WTC11 (cell line): ENCODE measurements around the gene GABARAPL2. TPM values are rescaled to one million over a fixed set of nuclear protein-coding genes. Genes with fewer than 3 reads are reported as not detected.
A peak's percentile ranks its signal among the peaks of the same experiment; 100 is the strongest.

Experiments
- ARID4B ChIP-seq: sonication (generic); formaldehyde crosslinking; IDR thresholded peaks from 2 replicates; pipeline ENCODE4 v1.8.0; 2023; ENCODE audit warnings: missing genetic modification reagents, mild to moderate bottlenecking, borderline replicate concordance
- CREM ChIP-seq: sonication (generic); formaldehyde crosslinking; IDR thresholded peaks from 2 replicates; pipeline ENCODE4 v1.8.1; 2022; ENCODE audit warnings: mild to moderate bottlenecking, missing genetic modification reagents, moderate library complexity
- ESRRA ChIP-seq: sonication (generic); formaldehyde crosslinking; IDR thresholded peaks from 2 replicates; pipeline ENCODE4 v1.8.1; 2022; ENCODE audit warnings: mild to moderate bottlenecking, missing genetic modification reagents, borderline replicate concordance
- HMGA2 ChIP-seq: fragments of 250-450 bp; sonication (Bioruptor Pico); IDR thresholded peaks from 2 replicates; pipeline ENCODE4 v1.4.0; 2021; ENCODE audit warnings: mild to moderate bottlenecking, moderate library complexity
- JAZF1 ChIP-seq: fragments of 250-450 bp; sonication (Bioruptor Pico); IDR thresholded peaks from 2 replicates; pipeline ENCODE4 v1.9.0; 2021; ENCODE audit warnings: moderate library complexity, mild to moderate bottlenecking, inconsistent platforms
- NFE2L1 ChIP-seq: sonication (generic); formaldehyde crosslinking; IDR thresholded peaks from 2 replicates; pipeline ENCODE4 v1.8.1; 2023; ENCODE audit warnings: missing genetic modification reagents
- NR2C2 ChIP-seq: sonication (generic); formaldehyde crosslinking; IDR thresholded peaks from 2 replicates; pipeline ENCODE4 v1.8.0; 2022; ENCODE audit warnings: mild to moderate bottlenecking, missing genetic modification reagents
- RELA ChIP-seq: sonication (generic); formaldehyde crosslinking; IDR thresholded peaks from 2 replicates; pipeline ENCODE4 v1.8.1; 2022; ENCODE audit warnings: missing genetic modification reagents, mild to moderate bottlenecking, borderline replicate concordance
- ZNF121 ChIP-seq: sonication (generic); formaldehyde crosslinking; IDR thresholded peaks from 2 replicates; pipeline ENCODE4 v1.8.0; 2023; ENCODE audit warnings: missing genetic modification reagents
- ZNF317 ChIP-seq: sonication (generic); formaldehyde crosslinking; IDR thresholded peaks from 2 replicates; pipeline ENCODE4 v1.8.1; 2023; ENCODE audit warnings: low read depth, mild to moderate bottlenecking, moderate library complexity, missing genetic modification reagents, borderline replicate concordance
- total RNA-seq: library from RNA; stranded (reverse); gene quantifications from 3 replicates; pipeline ENCODE4 v1.2.3, GENCODE V29; 2021
- TF ChIP-seq, protein P1 (sequence below): sonication (generic); formaldehyde crosslinking; IDR thresholded peaks from 2 replicates; pipeline ENCODE4 v1.8.1; 2023; ENCODE audit warnings: mild to moderate bottlenecking, moderate library complexity, missing genetic modification reagents
- TF ChIP-seq, protein P2 (sequence below): sonication (generic); formaldehyde crosslinking; IDR thresholded peaks from 2 replicates; pipeline ENCODE4 v1.8.0; 2023; ENCODE audit warnings: mild to moderate bottlenecking, missing genetic modification reagents
- TF ChIP-seq, protein P3 (sequence below): sonication (generic); formaldehyde crosslinking; IDR thresholded peaks from 2 replicates; pipeline ENCODE4 v1.8.0; 2022; ENCODE audit warnings: mild to moderate bottlenecking, missing genetic modification reagents
- TF ChIP-seq, protein P4 (sequence below): fragments of 250-450 bp; sonication (Bioruptor Pico); IDR thresholded peaks from 2 replicates; pipeline ENCODE4 v1.9.0; 2021; ENCODE audit warnings: mild to moderate bottlenecking
- TF ChIP-seq, protein P5 (sequence below): sonication (generic); formaldehyde crosslinking; IDR thresholded peaks from 2 replicates; pipeline ENCODE4 v1.8.0; 2023; ENCODE audit warnings: missing genetic modification reagents

The GABARAPL2 gene
- total RNA-seq, 1 experiment from 2014 or later = 60.8 TPM

- TF ChIP-seq, protein P1, sequence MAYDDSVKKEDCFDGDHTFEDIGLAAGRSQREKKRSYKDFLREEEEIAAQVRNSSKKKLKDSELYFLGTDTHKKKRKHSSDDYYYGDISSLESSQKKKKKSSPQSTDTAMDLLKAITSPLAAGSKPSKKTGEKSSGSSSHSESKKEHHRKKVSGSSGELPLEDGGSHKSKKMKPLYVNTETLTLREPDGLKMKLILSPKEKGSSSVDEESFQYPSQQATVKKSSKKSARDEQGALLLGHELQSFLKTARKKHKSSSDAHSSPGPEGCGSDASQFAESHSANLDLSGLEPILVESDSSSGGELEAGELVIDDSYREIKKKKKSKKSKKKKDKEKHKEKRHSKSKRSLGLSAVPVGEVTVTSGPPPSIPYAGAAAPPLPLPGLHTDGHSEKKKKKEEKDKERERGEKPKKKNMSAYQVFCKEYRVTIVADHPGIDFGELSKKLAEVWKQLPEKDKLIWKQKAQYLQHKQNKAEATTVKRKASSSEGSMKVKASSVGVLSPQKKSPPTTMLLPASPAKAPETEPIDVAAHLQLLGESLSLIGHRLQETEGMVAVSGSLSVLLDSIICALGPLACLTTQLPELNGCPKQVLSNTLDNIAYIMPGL (CRISPR knock-in tag) = 0 out of 2 replicates have a peak, but pooled peaks have one; percentile 32
- TF ChIP-seq ZNF317 (CRISPR knock-in tag) = peak; percentile 89
- TF ChIP-seq ESRRA (CRISPR knock-in tag) = no peak
- peak; percentile 93; the same call in 1 of the 2 replicates for TF ChIP-seq ARID4B (CRISPR knock-in tag)
- TF ChIP-seq ZNF121 = no peak
- TF ChIP-seq, protein P2, sequence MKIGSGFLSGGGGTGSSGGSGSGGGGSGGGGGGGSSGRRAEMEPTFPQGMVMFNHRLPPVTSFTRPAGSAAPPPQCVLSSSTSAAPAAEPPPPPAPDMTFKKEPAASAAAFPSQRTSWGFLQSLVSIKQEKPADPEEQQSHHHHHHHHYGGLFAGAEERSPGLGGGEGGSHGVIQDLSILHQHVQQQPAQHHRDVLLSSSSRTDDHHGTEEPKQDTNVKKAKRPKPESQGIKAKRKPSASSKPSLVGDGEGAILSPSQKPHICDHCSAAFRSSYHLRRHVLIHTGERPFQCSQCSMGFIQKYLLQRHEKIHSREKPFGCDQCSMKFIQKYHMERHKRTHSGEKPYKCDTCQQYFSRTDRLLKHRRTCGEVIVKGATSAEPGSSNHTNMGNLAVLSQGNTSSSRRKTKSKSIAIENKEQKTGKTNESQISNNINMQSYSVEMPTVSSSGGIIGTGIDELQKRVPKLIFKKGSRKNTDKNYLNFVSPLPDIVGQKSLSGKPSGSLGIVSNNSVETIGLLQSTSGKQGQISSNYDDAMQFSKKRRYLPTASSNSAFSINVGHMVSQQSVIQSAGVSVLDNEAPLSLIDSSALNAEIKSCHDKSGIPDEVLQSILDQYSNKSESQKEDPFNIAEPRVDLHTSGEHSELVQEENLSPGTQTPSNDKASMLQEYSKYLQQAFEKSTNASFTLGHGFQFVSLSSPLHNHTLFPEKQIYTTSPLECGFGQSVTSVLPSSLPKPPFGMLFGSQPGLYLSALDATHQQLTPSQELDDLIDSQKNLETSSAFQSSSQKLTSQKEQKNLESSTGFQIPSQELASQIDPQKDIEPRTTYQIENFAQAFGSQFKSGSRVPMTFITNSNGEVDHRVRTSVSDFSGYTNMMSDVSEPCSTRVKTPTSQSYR (CRISPR knock-in tag) = no peak
- 0 out of 2 replicates have a peak, but pooled peaks have one; percentile 40 for TF ChIP-seq RELA (CRISPR knock-in tag)
- TF ChIP-seq NR2C2 (CRISPR knock-in tag) = no peak
- no peak for TF ChIP-seq HMGA2
- TF ChIP-seq, protein P3, sequence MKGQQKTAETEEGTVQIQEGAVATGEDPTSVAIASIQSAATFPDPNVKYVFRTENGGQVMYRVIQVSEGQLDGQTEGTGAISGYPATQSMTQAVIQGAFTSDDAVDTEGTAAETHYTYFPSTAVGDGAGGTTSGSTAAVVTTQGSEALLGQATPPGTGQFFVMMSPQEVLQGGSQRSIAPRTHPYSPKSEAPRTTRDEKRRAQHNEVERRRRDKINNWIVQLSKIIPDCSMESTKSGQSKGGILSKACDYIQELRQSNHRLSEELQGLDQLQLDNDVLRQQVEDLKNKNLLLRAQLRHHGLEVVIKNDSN (CRISPR knock-in tag) = peak; percentile 36; the same call in 1 of the 2 replicates
- TF ChIP-seq CREM (CRISPR knock-in tag) = no peak
- TF ChIP-seq, protein P4, sequence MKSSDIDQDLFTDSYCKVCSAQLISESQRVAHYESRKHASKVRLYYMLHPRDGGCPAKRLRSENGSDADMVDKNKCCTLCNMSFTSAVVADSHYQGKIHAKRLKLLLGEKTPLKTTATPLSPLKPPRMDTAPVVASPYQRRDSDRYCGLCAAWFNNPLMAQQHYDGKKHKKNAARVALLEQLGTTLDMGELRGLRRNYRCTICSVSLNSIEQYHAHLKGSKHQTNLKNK (CRISPR knock-in tag) = no peak
- TF ChIP-seq, protein P5, sequence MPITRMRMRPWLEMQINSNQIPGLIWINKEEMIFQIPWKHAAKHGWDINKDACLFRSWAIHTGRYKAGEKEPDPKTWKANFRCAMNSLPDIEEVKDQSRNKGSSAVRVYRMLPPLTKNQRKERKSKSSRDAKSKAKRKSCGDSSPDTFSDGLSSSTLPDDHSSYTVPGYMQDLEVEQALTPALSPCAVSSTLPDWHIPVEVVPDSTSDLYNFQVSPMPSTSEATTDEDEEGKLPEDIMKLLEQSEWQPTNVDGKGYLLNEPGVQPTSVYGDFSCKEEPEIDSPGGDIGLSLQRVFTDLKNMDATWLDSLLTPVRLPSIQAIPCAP (CRISPR knock-in tag) = 0 out of 2 replicates have a peak, but pooled peaks have one; percentile 30
- no peak for TF ChIP-seq JAZF1 (CRISPR knock-in tag)
- TF ChIP-seq NFE2L1 (CRISPR knock-in tag) = no peak
Observed at GRCh38 chr16:75555707-75556430, 10.3 kb upstream of the GABARAPL2 start, which contains the start of gene TMEM231 (continued).
